Body of pancreas (tissue), 4 donors: ENCODE results near the gene HMGB1. TPM values are rescaled to one million over a fixed set of nuclear protein-coding genes. Genes with fewer than 3 reads are reported as not detected.
A peak's percentile ranks its signal among the peaks of the same experiment; 100 is the strongest.

Experiments used
- ATAC-seq: fragments of 150-250 bp; one replicate; pipeline ENCODE4 v1.9.1; 2016
- DNase-seq, 4 donors: peaks; one replicate each; pipeline ENCODE4 v3.0.0-alpha.2; 2019
- H3K27ac ChIP-seq, 4 donors: fragments of 200-600 bp; sonication (generic); 1 replicate in 3 of 4; 2 replicates in 1 of 4; pipeline versions ENCODE4 v1.5.1 to v1.6.1; 2016 to 2019; ENCODE audit warnings: mild to moderate bottlenecking in 1 of 4, mixed read lengths in 1 of 4, moderate library complexity in 1 of 4
- H3K27me3 ChIP-seq, 2 donors: fragments of 200-600 bp; sonication (generic); one replicate each; pipeline ENCODE4 v1.6.0; 2016; ENCODE audit warnings: mild to moderate bottlenecking in 1 of 2
- H3K36me3 ChIP-seq, 2 donors: fragments of 200-600 bp; sonication (generic); replicated peaks in 1 of 2; 2 replicates each; pipeline ENCODE4 v1.5.1; 2016; ENCODE audit warnings: low read depth in 2 of 2; ENCODE audit not compliant: insufficient read depth in 1 of 2
- H3K4me1 ChIP-seq: fragments of 200-600 bp; sonication (generic); one replicate; pipeline ENCODE4 v1.6.0; 2016
- H3K4me3 ChIP-seq, 2 donors: fragments of 200-600 bp; sonication (generic); 1 replicate in 1 of 2; 2 replicates in 1 of 2; pipeline ENCODE4 v1.5.1; 2016 to 2019
- H3K9me3 ChIP-seq, 3 donors: fragments of 200-600 bp; sonication (generic); 1 replicate in 2 of 3; 2 replicates in 1 of 3; pipeline ENCODE4 v1.5.1; 2016
- POLR2A ChIP-seq, 3 donors: fragments of 450-650 bp; IDR thresholded peaks; one replicate each; pipeline ENCODE4 v1.6.1; 2016; ENCODE audit warnings: antibody characterized with exemption in 3 of 3, mild to moderate bottlenecking in 2 of 3
- WGBS, 2 donors: methylation state at CpG; one replicate each; pipeline ENCODE4 v1.1.5; 2017; 5-methylcytosine and 5-hydroxymethylcytosine counted together
- intact Hi-C: fragments of 100-400 bp; cut with DNase I; formaldehyde crosslinking; loops from one replicate; pipeline ENCODE4 v1.15.1; 2023
- total RNA-seq, 2 donors: library from RNA; depleted of rRNA; stranded (reverse); fragments of >200 nt; gene quantifications; one replicate each; pipeline ENCODE4 v1.1.0, GENCODE V29; 2016
- TF ChIP-seq, protein P1 (sequence below), 7 experiments: fragments of 450-650 bp in 4 of 7; fragments of 200-600 bp in 3 of 7; sonication (generic) in 3 of 7; IDR thresholded peaks; one replicate each; pipeline ENCODE4 v1.5.1; 2016 to 2019; ENCODE audit warnings: antibody characterized with exemption in 7 of 7

Gene HMGB1
- total RNA-seq, 2 donors from 2014 or later = 54.4 to 97.3 TPM

DNA sequence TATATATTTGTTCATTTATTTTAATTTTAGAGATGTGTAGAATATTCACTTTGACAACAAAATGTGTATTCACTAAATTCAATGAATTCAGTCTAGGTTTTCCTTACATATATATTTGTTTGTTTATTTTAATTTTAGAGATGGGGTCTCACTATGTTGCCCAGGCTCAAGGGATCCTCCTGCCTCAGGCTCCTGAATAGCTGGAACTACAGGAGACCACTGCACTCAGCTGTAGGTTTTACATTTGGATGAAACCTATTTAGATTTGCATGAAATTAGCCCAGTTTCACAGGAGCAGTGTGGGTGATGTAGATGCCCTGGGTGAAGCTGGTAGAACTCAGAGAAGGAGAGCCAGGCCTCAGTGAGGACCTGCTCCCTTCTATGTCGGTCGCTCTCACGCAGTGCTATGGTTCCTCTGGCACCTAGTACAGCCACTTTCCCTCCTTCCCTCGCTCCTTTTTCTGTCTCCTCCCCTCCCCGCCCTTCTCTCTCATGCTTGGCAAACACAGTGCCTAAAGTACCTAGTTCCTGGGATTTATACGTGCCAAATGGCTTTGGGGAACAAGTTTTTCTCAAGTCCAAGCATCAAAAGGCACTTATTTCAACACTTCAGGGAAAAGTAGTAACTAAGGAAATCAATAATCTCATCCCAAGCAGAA, 14.7 kb upstream of the HMGB1 start:
- intact Hi-C loops = no loop called here
- Histone ChIP-seq H3K27me3 (no peaks in the 10 kb centered on the region), H3K27ac (peak overlapping the region in 3 of 4 donors; percentile 39 to 75 (median 58)), H3K9me3 (no peaks in the 10 kb centered on the region), H3K4me1 (peaks cover 20% of the 10 kb centered on the region), H3K4me3 (no peak overlapping the region), H3K36me3 (no peaks in the 10 kb centered on the region)
- 27 to 36% methylated on average over 6 of the region's 6 CpGs for WGBS, 2 donors
- peak in 3 of 4 donors; percentile 37 to 63 (median 46) for DNase-seq
- peak; percentile 81 for ATAC-seq
- TF ChIP-seq POLR2A (IDR thresholded peaks at IDR 0.05) = peak in 1 of 3 donors; percentile 25
- TF ChIP-seq, protein P1, sequence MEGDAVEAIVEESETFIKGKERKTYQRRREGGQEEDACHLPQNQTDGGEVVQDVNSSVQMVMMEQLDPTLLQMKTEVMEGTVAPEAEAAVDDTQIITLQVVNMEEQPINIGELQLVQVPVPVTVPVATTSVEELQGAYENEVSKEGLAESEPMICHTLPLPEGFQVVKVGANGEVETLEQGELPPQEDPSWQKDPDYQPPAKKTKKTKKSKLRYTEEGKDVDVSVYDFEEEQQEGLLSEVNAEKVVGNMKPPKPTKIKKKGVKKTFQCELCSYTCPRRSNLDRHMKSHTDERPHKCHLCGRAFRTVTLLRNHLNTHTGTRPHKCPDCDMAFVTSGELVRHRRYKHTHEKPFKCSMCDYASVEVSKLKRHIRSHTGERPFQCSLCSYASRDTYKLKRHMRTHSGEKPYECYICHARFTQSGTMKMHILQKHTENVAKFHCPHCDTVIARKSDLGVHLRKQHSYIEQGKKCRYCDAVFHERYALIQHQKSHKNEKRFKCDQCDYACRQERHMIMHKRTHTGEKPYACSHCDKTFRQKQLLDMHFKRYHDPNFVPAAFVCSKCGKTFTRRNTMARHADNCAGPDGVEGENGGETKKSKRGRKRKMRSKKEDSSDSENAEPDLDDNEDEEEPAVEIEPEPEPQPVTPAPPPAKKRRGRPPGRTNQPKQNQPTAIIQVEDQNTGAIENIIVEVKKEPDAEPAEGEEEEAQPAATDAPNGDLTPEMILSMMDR (IDR thresholded peaks at IDR 0.05) = no peak

- intact Hi-C loops = no loop called here
- H3K36me3 ChIP-seq = no peaks in the 10 kb centered on the region
- H3K4me1 ChIP-seq = peaks cover 20% of the 10 kb centered on the region
- WGBS, 2 donors = 34 to 46% methylated on average over 1 of the region's 1 CpG
- H3K27me3 ChIP-seq = no peaks in the 10 kb centered on the region
- TF ChIP-seq POLR2A (IDR thresholded peaks at IDR 0.05) = no peak
- TF ChIP-seq, protein P1 (IDR thresholded peaks at IDR 0.05) = no peak
- H3K4me3 ChIP-seq = no peak overlapping the region
- H3K9me3 ChIP-seq = no peaks in the 10 kb centered on the region
- DNase-seq (no peak), ATAC-seq (peak; percentile 41)
- peak overlapping the region in 2 of 4 donors; percentile 58 to 75 for H3K27ac ChIP-seq
These were observed 14.1 kb upstream of the HMGB1 start for GRCh38 chr13:30479883-30480219.

DNA sequence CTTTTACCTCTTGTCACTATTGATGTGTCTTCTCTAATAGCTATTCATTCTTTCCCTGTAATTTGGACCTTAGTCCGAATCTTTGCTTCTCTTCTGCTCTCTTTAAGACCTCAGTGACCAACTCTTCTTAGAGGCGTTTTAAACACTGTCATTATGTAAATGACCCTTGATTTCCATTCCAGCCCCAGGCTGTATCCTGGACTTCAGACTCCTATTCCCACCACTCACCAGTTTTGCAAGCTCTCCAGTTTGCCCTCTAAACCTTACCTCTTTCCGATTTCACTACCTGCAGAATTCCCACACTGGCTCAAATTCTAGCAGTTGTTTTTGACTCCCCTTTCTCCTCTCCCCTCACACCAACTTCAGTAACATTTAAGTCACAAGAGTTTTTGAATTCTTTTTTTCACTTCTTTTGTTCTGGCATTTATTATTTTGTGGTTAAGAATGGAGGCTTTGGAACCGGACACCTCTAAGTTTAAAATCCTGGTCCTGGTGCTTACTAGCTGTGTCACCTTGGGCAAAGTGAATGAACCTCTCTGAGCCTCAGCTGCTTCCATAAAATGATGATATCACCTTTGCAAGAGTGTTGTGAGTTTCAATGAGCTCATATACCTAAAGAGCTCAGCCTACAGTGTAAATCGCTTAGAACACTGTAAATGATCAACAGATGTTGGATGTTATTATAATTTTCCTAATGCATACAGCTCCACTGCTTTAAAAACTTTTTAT, 13.6 kb upstream of the HMGB1 start:
- intact Hi-C loops = no loop called here
- TF ChIP-seq, protein P1 (IDR thresholded peaks at IDR 0.05) = no peak
- no peak for TF ChIP-seq POLR2A (IDR thresholded peaks at IDR 0.05)
- peak overlapping the region in 2 of 4 donors; percentile 58 to 75 for H3K27ac ChIP-seq
- no peak for DNase-seq
- peaks cover 20% of the 10 kb centered on the region for H3K4me1 ChIP-seq
- 51 to 59% methylated on average over 5 of the region's 5 CpGs for WGBS, 2 donors
- H3K9me3 ChIP-seq = no peaks in the 10 kb centered on the region
- ATAC-seq = peak; percentile 32
- no peak overlapping the region for H3K4me3 ChIP-seq
- H3K36me3 ChIP-seq = no peaks in the 10 kb centered on the region
- no peaks in the 10 kb centered on the region for H3K27me3 ChIP-seq

DNA sequence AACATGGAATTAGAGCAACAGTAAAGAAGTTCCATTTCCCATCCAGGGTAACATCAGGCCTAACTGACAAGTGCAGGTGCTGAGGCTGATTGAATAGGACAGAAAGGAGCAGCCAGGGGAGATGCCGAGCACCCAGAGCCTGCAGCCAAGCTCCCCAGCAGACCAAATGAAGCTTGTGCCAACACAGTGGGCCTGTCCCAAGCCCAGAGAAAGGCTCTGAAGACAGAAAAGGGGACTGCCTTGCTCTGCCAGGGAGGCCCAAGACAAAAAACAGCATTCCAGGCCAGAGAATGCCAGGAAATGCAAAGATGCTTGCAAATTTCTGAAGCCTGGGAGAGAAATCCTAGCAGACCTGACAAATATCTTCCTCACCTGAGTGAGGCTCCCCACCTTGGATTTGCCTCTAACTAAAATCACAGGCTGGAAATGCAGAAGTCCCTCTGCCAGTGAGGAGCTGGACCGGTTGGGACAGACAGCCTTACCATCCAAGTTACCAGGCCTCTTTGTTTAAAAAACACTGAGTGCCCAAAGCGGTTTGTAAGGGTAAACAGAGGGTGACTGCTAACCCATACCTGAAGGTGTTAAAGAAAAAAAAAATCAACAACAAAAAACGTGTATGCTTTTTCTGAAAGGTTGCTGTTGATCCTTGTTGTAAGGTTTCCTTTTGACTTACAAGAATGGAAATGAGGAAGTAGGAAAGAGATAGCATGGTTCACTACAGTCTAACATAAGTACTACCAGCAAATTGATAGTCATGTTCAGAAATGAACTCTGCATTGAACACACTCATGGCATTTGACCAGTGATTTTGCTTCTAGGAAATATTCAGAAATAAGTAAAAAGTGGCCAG, 11.8 kb upstream of the HMGB1 start:
- 57 to 71% methylated on average over 4 of the region's 4 CpGs for WGBS, 2 donors
- DNase-seq (no peak), ATAC-seq (no peak)
- no peak for TF ChIP-seq POLR2A (IDR thresholded peaks at IDR 0.05)
- TF ChIP-seq, protein P1 (IDR thresholded peaks at IDR 0.05) = no peak
- H3K36me3 ChIP-seq = no peaks in the 10 kb centered on the region
- no peak overlapping the region for H3K4me3 ChIP-seq
- no peaks in the 10 kb centered on the region for H3K27me3 ChIP-seq
- intact Hi-C loops = no loop called here
- H3K27ac ChIP-seq = no peak overlapping the region
- H3K4me1 ChIP-seq = peaks cover 20% of the 10 kb centered on the region
- no peaks in the 10 kb centered on the region for H3K9me3 ChIP-seq
